Activated CD4-positive, CD25-positive, alpha-beta regulatory T cell treated with anti-CD3 and anti-CD28 coated beads, Interleukin-2, amount 50 U/mL, for 24 hours (primary cell): Measurements from ENCODE around the gene CDH23.
"Not testable (repeated sequence)": the region's sequence is repeated elsewhere in the genome, so short reads cannot be mapped to it uniquely, and the experiment has no call there.

Experiments
- ATAC-seq, 2 donors: fragments of 150-1000 bp; cut with Tn5 transposase; one replicate each; pipeline ENCODE4 v1.10.0; 2021; ENCODE audit warnings: mild to moderate bottlenecking in 1 of 2, moderate library complexity in 1 of 2

The CDH23 gene

GRCh38 chr10:71396711-71397295 lies at the start of gene CDH23:
Gene CDH23 (plus strand): TSS chr10:71396920. CDS start chr10:71439832, 42,912 bp downstream.
- peak in 1 of 2 donors; percentile 14 for ATAC-seq

- no peak for ATAC-seq
Measured at GRCh38 chr10:71347587-71348395, 48.9 kb upstream of the CDH23 start.

GRCh38 chr10:71348850-71349249 lies 47.9 kb upstream of the CDH23 start:
- no peak for ATAC-seq

GRCh38 chr10:71349406-71349805 lies 47.3 kb upstream of the CDH23 start:
- ATAC-seq = no peak

- ATAC-seq = no peak
Measured at GRCh38 chr10:71351087-71351486, 45.6 kb upstream of the CDH23 start.

GRCh38 chr10:71351628-71352319 lies 44.9 kb upstream of the CDH23 start:
- ATAC-seq = no peak

GRCh38 chr10:71353639-71354038 lies 43.1 kb upstream of the CDH23 start:
- ATAC-seq = no peak

GRCh38 chr10:71354776-71355175 lies 41.9 kb upstream of the CDH23 start:
- no peak for ATAC-seq

- no peak for ATAC-seq
Measured at GRCh38 chr10:71355886-71356285, 40.8 kb upstream of the CDH23 start.

GRCh38 chr10:71357792-71358265 lies 38.9 kb upstream of the CDH23 start:
- no peak for ATAC-seq

- ATAC-seq = no peak
Measured at GRCh38 chr10:71358277-71358676, 38.4 kb upstream of the CDH23 start.

GRCh38 chr10:71358906-71359305 lies 37.8 kb upstream of the CDH23 start:
- ATAC-seq = not testable (repeated sequence)

- ATAC-seq = peak in 1 of 2 donors; percentile 30
Measured at GRCh38 chr10:71359364-71360046, 37.2 kb upstream of the CDH23 start.

GRCh38 chr10:71360735-71361134 lies 36.0 kb upstream of the CDH23 start:
- no peak for ATAC-seq

GRCh38 chr10:71361581-71361980 lies 35.1 kb upstream of the CDH23 start:
- ATAC-seq = no peak

- no peak for ATAC-seq
Measured at GRCh38 chr10:71362141-71362540, 34.6 kb upstream of the CDH23 start.

- no peak for ATAC-seq
Measured at GRCh38 chr10:71363936-71364335, 32.8 kb upstream of the CDH23 start.

GRCh38 chr10:71365366-71365765 lies 31.4 kb upstream of the CDH23 start:
- no peak for ATAC-seq

- no peak for ATAC-seq
Measured at GRCh38 chr10:71366690-71367089, 30.0 kb upstream of the CDH23 start.

GRCh38 chr10:71367271-71367670 lies 29.4 kb upstream of the CDH23 start:
- no peak for ATAC-seq

GRCh38 chr10:71368176-71368575 lies 28.5 kb upstream of the CDH23 start:
- no peak for ATAC-seq

GRCh38 chr10:71368643-71369042 lies 28.1 kb upstream of the CDH23 start:
- no peak for ATAC-seq

GRCh38 chr10:71369602-71370001 lies 27.1 kb upstream of the CDH23 start:
- no peak for ATAC-seq
